GM19099 (cell line): Measurements from ENCODE around the gene FECH.
A peak's percentile ranks its signal among the peaks of the same experiment; 100 is the strongest.

Experiments
- POLR2A ChIP-seq: IDR thresholded peaks from 3 replicates; pipeline ENCODE4 v1.6.1; 2011; ENCODE audit warnings: low read depth; ENCODE audit not compliant: insufficient read length; ENCODE audit errors: extremely low read depth

The FECH gene, protein sequence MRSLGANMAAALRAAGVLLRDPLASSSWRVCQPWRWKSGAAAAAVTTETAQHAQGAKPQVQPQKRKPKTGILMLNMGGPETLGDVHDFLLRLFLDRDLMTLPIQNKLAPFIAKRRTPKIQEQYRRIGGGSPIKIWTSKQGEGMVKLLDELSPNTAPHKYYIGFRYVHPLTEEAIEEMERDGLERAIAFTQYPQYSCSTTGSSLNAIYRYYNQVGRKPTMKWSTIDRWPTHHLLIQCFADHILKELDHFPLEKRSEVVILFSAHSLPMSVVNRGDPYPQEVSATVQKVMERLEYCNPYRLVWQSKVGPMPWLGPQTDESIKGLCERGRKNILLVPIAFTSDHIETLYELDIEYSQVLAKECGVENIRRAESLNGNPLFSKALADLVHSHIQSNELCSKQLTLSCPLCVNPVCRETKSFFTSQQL

DNA sequence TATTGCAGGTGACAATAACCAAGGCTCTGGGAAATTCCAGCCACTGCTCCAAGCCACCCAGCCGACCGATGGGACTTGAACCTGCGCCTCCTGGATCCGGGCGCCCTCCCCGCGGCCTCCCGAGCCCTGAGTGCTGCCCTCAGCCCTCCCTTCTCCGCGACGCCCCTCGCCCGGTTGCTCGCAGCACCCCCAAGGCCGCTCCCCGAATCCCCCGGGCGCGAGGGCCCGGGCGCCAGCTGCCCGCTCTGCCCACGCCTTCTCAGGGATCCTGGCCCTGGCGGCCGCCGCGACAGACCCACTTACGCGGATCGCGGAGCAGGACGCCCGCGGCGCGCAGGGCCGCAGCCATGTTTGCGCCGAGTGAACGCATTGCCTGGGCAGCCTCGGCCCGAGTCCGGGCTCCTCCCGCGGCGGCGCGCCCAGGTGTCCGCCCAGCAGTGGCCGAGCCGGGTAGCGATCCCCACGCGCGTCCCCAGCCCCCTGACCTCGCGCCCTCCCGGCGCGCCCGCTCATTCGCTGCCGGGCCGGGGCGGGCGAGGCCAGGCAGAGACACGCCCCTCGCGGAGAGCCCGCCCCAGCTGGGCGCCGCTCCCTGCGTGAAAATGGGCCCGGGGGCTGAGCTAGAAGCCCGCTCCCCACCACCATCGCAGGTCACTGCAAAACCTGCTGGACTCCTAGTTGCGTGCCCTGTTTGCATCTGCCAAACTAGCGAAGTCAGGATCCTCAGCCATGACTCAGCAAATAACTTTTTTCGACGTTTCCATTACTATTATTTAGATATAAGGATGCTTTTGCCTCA, at the start of gene FECH:
FECH (minus strand) TSS at position 452 of the 799 bp plus-strand sequence; CDS start at position 370, 82 bp downstream.
- peak; percentile 79 for TF ChIP-seq POLR2A

DNA sequence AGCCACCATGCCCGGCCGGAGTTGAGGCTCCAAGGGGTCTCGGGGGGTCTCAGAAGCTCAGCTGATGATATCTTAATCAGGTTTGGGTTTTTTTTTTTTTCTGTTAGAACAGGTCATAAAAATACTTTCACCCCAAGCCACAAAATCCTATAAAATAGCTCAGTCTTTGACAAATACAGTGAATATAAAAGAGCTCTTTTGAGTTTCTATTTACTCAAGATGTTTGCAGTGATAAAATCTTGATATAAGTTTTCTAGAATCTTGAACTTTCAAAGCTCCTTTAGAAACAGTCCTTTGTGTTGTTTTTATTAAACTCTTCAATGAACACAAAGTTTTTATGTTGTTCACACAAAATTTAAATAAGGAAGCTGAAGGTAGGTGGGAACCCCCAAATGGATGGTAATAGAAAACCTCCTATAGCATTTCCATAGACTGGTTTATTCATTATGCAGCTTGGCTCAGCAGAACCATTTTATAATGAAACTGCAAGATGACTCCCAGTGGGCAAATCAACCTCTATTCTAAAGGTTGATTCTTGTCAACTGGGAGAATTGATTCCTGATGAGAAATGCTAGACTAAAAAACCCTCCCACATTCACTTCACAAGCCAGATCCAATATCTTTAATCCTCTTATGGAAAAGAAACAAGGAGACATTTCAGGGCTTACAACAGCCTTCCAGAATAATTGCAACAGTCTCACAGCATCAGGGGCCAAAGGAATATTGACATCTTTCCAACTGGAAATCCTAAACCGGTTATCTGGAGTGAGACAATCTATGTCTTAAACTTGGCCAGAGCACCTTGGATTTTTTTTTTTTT, 48.7 kb upstream of the FECH start:
- no peak for TF ChIP-seq POLR2A

DNA sequence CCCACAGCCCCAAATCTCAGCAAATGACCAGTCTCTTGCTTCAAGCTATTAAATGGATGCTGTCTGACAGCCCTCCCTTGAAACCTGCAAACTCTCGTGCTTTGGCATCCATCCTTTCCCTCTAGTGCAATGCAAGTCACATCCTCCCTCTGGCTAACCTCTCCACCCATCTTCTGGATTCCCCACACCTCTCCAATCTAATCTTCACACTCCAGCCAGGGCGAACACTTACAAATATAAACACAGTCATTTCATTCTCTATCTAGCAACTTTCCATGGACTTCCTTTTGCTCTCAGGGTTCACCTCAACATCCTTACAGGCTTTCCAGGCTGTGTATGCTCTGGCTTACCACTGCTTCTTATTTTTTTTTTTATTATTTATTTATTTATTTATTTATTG, 45.2 kb upstream of the FECH start:
- no peak for TF ChIP-seq POLR2A

DNA sequence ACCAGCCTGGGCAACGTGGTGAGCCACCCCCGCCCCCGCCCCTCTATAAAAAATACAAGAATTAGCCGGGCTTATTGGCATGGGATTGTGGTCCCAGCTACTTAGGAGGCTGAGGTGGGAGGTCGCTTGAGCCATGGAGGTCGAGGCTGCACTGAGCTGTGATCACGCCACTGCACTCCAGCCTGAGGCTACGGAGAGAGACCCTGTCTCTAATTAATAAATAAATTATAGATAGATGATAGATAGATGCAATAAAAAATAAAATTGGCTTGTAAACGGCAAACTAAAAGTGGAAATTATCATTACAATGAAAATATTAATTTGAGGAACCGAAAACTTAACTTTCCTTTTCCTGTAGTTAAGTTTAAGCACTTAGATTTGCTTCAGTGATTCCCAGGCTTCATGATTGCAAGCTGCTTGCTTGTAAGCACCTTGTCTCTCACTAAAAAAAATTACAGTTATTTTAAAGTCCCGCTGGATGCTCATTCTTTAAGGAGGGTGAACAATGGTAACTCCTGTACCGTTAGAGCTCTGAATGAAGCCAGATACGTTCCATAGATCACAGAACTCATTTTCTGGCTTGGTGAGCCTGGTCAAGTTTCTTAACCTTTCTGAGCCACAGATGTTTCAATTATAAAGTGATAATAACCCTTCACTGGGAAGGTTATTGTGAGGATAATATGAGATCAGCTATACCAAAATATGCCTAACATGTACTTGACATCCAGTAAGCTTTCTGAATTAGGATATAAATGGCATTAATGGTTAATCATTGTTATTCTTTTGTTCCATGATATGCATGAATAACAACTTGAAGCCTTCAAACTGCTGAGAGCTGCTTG, 44.5 kb upstream of the FECH start:
- no peak for TF ChIP-seq POLR2A

DNA sequence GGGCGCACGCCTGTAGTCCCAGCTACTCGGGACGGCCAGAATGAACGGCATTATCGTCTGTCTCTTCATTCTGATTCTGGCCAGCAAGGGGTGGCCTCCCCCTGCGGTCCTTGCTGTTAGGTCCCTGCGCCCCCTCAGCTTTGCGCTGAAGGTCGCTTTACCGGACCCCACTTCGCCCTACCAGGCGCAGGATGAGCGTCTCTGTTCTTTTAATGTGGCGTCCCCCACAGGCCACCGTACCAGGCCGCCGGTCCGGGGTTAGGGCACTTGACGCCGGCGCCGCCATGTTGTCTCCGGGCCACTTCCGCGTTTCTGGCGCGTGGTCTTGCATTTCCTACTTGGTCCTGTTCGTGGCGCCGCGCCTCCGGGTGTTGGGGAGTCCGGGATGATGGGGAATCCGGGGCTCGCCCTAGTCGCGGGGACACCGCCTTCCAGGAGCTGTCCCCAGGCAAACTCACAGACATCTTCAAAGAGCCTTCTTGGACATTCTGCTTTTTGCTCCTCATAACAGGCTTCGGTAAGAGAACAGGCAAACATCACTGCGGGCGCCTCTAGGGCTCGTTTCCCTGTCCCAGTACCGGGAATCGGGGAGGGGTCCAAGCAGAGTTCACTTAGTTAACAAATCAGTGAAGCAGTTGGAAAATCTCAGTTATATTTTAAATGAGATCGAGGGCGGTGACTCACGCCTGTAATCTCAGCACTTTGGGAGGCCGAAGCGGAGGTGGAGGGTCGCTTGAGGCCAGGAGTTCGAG, 43.7 kb upstream of the FECH start:
- TF ChIP-seq POLR2A = peak; percentile 60

DNA sequence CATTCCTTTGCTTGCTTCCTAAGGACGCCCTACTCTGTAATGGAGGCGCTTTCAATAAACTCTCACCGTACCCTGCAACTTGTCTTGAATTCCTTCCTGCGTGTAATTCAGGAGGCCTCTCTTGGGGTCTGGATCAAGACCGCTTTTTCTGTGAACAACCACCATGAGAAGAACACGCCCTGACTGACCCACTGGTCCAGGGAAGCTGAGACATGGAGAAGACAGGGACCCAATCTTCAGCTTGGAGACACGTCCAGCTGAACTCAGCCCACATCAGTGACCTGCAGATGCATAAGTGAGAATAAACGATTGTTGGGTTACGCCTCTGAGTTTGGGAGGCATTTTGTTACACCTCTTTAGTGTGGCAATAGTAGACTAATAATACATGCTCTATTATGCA, 42.9 kb upstream of the FECH start:
- no peak for TF ChIP-seq POLR2A

DNA sequence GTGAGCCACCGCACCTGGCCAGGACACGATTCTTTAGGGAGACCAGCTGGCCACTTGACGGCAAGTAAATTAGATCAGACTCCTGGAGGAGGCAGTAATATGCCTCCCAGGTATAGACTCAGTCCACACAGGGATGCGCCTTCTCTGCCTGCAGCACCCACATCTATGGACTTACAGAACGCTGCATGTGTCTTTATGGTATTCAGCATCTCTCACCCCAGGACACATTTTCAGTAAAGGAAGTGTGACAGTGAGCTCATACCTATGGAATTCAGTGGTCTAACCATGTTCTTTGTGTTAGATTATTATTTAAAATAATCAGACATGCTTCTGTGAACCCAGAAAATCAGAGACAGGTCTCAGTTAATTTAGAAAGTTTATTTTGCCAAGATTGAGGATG, 41.0 kb upstream of the FECH start:
- TF ChIP-seq POLR2A = no peak

DNA sequence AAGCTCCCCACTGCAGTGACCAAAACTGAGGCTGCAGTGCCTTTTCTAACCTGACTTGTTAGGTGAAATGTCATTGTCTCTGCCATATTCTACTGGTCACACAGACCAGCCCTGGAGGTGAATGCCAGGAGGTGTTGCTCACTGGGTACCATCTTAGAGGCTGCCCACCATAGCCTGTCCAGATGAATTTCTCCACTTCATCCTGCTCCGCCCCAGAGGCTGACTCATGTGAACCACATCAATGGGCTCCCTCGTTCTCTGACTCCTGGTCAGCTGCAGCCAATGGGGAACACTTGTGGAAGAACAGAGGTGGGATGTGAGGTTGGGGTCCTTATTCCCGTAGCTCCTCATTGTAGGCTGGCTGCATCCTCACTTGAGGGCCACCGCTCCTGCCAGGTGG, 38.5 kb upstream of the FECH start:
- no peak for TF ChIP-seq POLR2A

DNA sequence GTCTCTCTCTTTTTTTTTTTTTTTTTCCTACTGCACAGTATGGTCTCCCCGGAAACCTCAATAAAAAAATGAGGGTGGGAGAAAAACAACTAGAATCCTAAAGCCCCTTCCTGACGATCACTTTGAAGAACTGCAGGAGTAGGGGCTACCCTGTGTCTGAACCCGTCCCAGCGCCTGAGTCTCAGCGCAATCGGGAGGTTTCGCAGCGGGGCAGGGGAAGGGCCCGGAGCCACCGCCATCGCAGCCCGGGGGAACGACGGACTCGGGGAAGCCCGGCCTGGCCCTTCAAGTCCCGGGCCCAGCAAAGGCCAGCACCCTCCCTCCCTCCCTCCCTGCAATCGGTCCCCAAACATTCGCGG, 34.7 kb upstream of the FECH start:
- TF ChIP-seq POLR2A = no peak

DNA sequence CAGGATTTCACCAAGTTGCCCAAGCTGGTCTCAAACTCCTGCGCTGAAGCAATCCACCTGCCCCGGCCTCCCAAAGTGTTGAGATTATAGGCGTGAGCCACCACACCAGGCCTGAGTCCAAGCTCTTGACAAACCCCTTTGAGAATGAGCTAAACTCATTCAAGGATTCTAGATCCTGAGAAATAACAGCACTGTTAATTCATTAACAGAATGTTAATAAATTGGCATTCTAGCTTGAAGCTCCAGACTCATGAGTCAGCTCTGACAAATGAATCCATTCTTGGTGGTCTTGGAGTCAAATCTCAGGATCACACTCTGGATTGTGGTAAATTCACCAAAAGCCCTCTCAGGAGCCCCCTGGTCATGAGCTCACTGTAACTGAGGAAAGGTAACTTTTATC, 33.4 kb upstream of the FECH start:
- no peak for TF ChIP-seq POLR2A

DNA sequence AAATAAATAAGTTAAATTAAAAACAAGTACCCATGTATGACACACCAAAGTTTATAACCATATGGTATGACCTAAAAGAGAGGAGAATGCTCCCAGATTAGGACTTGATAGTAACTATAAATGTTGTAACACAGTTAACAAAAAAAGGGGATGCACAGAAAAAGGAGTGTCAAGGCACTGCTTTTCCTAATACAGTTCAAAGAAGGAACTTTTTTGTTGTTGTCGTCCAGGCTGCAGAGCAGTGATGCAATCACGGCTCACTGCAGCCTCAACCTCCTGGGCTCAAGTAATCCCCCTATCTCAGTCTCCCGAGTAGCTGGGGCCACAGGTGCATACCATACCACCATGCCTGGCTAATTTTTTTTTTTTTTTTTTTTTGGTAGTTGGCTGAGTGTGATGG, 32.4 kb upstream of the FECH start:
- no peak for TF ChIP-seq POLR2A

DNA sequence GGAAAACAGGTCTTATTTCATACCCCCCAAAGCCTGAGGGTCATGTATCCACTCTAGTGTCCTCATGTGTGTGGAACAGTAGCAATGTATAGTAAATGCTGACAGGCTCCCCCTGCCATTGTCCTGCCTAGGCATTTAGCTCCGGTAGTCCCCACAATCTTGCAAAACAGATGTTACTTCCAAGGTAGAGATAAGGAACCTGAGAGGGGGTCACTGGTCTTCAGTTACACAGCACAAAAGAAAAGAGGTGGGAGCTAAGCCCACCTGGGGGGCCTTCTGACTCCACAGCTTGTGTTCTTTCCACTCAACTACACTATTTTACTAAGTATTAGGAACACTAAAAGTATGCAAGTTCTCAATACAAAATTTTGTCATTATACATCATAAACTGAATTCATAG, 17.4 kb upstream of the FECH start:
- no peak for TF ChIP-seq POLR2A

DNA sequence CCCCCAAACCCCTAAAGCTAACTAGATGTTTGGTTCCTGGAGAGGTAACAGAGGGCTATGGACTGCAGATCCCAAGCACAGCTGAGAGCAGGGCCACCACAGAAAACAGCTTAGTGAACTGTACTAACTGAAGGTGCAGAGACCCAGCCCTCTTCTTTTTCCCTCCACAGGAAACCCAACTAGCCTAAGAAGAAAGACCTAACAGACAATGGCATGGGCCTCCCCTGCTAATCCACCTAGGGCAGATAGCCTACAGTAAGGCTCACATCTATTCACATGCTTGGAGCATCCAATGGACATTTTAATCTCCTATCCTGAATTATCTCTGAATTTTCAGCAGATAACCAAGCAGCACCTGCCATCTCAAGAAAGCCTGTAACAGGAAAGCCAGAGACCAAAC, 8.8 kb upstream of the FECH start:
- no peak for TF ChIP-seq POLR2A

DNA sequence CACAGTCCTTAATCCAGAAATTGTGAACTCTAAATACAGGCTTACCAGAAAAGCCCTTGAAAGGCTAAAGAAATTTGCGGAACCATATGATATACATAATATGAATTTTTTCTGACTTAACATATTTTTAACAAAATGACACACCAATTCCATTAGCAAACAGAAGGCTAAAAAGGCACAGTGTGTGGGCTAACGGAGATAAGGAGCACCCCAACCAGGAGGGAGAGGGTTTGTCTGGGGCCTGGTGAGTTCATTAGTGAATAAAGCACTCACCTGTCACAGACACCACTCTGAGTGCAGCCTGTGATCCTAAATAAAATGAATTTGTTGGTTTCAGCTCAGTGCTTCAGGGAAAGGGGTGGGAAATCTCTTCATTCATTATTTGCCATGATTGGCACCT, 2.7 kb upstream of the FECH start:
- no peak for TF ChIP-seq POLR2A

DNA sequence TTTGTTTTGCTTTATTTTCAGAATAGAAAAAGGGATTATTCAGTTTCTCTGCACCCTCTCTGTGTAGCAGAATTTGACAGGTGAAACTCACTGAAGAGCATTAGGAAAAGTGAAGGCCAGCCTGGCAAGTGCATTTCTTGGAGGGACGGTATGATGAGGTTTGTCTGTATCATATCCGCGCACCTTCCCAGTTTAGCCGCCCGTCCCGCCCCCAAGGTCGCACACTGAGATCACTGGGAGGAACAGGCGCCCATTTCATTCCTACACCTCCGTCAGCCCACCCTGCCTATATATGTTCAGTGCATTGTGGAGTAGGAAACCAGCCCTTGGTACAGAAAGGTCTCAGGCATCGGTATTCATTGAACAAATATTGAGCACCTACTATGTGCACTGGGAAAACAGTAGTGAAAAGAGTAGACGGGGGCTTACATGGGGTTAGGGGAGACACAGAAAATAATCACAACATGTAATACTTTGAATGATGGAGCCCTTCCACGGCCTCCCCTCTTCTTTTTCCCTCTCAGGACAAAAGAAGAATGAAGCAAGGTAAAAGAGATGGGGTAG, 678 bp upstream of the FECH start:
- no peak for TF ChIP-seq POLR2A
